Right ventricle myocardium inferior (tissue), 1 donor: Measurements from ENCODE around the gene MORN3. TPM values are rescaled to one million over a fixed set of nuclear protein-coding genes. Genes with fewer than 3 reads are reported as not detected.
"Not testable (repeated sequence)": the region's sequence is repeated elsewhere in the genome, so short reads cannot be mapped to it uniquely, and the experiment has no call there.

Source experiments
- ATAC-seq: fragments of 200-7000 bp; cut with Tn5 transposase; one replicate; pipeline ENCODE4 v1.9.1; 2020; ENCODE audit warnings: mild to moderate bottlenecking, moderate library complexity
- DNase-seq: peaks from one replicate; pipeline ENCODE4 v3.0.0; 2021; ENCODE audit errors: missing footprints
- intact Hi-C: fragments of 100-400 bp; cut with DNase I; formaldehyde crosslinking; loops from one replicate; pipeline ENCODE4 v1.11.0; 2022
- total RNA-seq: library from RNA; stranded (reverse); fragmentation: NEBNext Ultra II Directional; extraction: Animal tissue kit (Norgen Biotek cat#: 25700); gene quantifications from one replicate; pipeline ENCODE4 v1.2.1, GENCODE V29; 2021
- donor health status: DM: no; HTN: yes; CAD: no; lungs with severe emphysema.

MORN3 gene
- total RNA-seq, 1 donor from 2014 or later = 0.11 TPM

GRCh38 chr12:121653999-121654398, 15.5 kb downstream of the MORN3 start:
- intact Hi-C loops = no loop called here
- no peak for DNase-seq
- no peak for ATAC-seq

GRCh38 chr12:121652767-121653497, 16.5 kb downstream of the MORN3 start:
- ATAC-seq = no peak
- intact Hi-C loops = no loop called here
- DNase-seq = no peak

- intact Hi-C loops = no loop called here
- ATAC-seq = no peak
These were observed 18.1 kb downstream of the MORN3 start for GRCh38 chr12:121651320-121651719.

GRCh38 chr12:121649819-121650353, 19.6 kb downstream of the MORN3 start:
- intact Hi-C loops = no loop called here
- ATAC-seq (no peak), DNase-seq (no peak)

More at GRCh38 chr12:121651320-121651719, 18.1 kb downstream of the MORN3 start:
- DNase-seq = no peak

GRCh38 chr12:121649322-121649721, 20.1 kb downstream of the MORN3 start:
- DNase-seq = no peak
- ATAC-seq = no peak
- intact Hi-C loops = no loop called here

- DNase-seq (no peak), ATAC-seq (no peak)
- intact Hi-C loops = no loop called here
These were observed 20.9 kb downstream of the MORN3 start for GRCh38 chr12:121648458-121649028.

- intact Hi-C loops = no loop called here
- DNase-seq (no peak), ATAC-seq (no peak)
These were observed 28.2 kb downstream of the MORN3 start for GRCh38 chr12:121641343-121641630.

GRCh38 chr12:121638298-121639202, 30.9 kb downstream of the MORN3 start:
- ATAC-seq = no peak
- no peak for DNase-seq
- intact Hi-C loops = no loop called here

GRCh38 chr12:121637231-121637914, 32.1 kb downstream of the MORN3 start:
- ATAC-seq = no peak
- peak; percentile 73 for DNase-seq
- intact Hi-C loops = no loop called here

- ATAC-seq = no peak
- intact Hi-C loops = no loop called here
- no peak for DNase-seq
These were observed 34.6 kb downstream of the MORN3 start for GRCh38 chr12:121634836-121635235.

GRCh38 chr12:121633833-121634196, 35.6 kb downstream of the MORN3 start:
- DNase-seq, intact Hi-C loops, ATAC-seq: not testable (repeated sequence)

GRCh38 chr12:121632069-121632970, 37.1 kb downstream of the MORN3 start:
- no peak for ATAC-seq
- intact Hi-C loops = no loop called here

GRCh38 chr12:121630791-121631355, 38.6 kb downstream of the MORN3 start:
- intact Hi-C loops = no loop called here
- ATAC-seq (no peak), DNase-seq (no peak)

More at GRCh38 chr12:121632069-121632970, 37.1 kb downstream of the MORN3 start:
- DNase-seq = no peak

- no peak for DNase-seq
- ATAC-seq = no peak
- intact Hi-C loops = loop anchor here (5.0 kb wide), 2 partner anchors 44 to 59 kb away; no protein-coding TSS in a partner anchor
These were observed 40.9 kb downstream of the MORN3 start for GRCh38 chr12:121628536-121628935.

- ATAC-seq (no peak), DNase-seq (no peak)
- intact Hi-C loops = loop anchor here (5.0 kb wide), 2 partner anchors 44 to 59 kb away; no protein-coding TSS in a partner anchor
These were observed 41.4 kb downstream of the MORN3 start for GRCh38 chr12:121628037-121628436.

- ATAC-seq (peak; percentile 34), DNase-seq (peak; percentile 83)
- intact Hi-C loops = loop anchor here (2.0 to 5.0 kb wide), 3 partner anchors 45 to 60 kb away; partner anchors contain the start of gene KDM2B
These were observed 42.4 kb downstream of the MORN3 start for GRCh38 chr12:121626853-121627640.
